IPS-15b (cell line): ENCODE measurements around the gene FAM236D.
"Not testable (repeated sequence)": the region's sequence is repeated elsewhere in the genome, so short reads cannot be mapped to it uniquely, and the experiment has no call there.

ENCODE experiments used
- H3K27me3 ChIP-seq: one replicate; pipeline ENCODE4 v1.6.1; 2013; ENCODE audit warnings: low read length; ENCODE audit not compliant: control insufficient read depth, insufficient read depth
- H3K36me3 ChIP-seq: one replicate; pipeline ENCODE4 v1.6.1; 2013; ENCODE audit warnings: low read length; ENCODE audit not compliant: control insufficient read depth, insufficient read depth
- H3K4me1 ChIP-seq: one replicate; pipeline ENCODE4 v1.6.1; 2013; ENCODE audit warnings: mild to moderate bottlenecking, low read length; ENCODE audit not compliant: control insufficient read depth, insufficient read depth
- H3K4me3 ChIP-seq: one replicate; pipeline ENCODE4 v1.5.1; 2013; ENCODE audit warnings: low read depth, low read length
- H3K9ac ChIP-seq: one replicate; pipeline ENCODE4 v1.6.1; 2013; ENCODE audit warnings: low read depth, mild to moderate bottlenecking, low read length
- H3K9me3 ChIP-seq: one replicate; pipeline ENCODE4 v1.6.1; 2013; ENCODE audit warnings: mild to moderate bottlenecking, low read length; ENCODE audit not compliant: control insufficient read depth, insufficient read depth

Gene FAM236D

DNA sequence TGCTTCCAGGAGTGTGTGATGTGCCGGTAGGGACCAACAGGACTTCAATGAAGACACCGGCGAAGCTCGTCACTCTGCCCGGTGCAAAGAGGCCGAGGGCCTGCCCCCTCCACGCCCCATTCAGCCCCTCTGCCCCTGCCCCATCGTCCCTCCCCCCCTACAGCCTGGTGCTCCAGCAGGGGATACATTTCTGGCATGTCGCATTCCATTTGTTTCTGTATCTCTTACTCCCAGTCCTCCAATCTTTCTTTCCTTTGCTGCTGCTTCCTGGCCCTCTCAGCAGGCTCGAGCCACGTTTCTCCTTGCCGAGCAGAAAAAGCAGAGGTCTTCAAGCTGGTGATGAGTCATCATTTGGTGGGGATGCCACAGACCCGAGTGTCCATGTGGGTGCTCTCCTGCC lies at the start of gene FAM236D:
Gene FAM236D, minus strand, starts transcription at position 101 of the 400 bp plus-strand sequence. Its CDS starts 100 bp downstream, at position 1.
- not testable (repeated sequence) for H3K36me3 ChIP-seq, H3K9me3 ChIP-seq, H3K9ac ChIP-seq, H3K4me3 ChIP-seq, H3K4me1 ChIP-seq, H3K27me3 ChIP-seq

DNA sequence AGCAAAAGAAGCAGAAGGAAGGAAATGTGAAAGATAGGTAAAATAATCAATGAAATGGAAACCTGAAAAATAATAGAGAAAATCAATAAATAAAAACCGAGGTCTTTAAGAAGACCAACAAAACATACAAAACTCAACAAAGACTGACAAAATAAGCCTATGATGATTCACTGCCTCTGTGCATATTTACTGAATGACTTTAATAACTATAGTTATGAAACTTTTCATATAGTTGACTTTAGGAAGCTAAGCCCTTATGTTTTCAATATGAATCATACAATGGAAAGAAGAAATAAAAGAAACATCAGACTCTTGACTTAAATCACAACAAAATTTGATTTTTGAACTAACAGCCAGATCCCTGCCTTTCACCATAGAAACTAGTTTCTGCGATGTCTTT lies 29.5 kb upstream of the FAM236D start:
- not testable (repeated sequence) for H3K9me3 ChIP-seq, H3K27me3 ChIP-seq, H3K4me3 ChIP-seq, H3K9ac ChIP-seq, H3K4me1 ChIP-seq, H3K36me3 ChIP-seq

DNA sequence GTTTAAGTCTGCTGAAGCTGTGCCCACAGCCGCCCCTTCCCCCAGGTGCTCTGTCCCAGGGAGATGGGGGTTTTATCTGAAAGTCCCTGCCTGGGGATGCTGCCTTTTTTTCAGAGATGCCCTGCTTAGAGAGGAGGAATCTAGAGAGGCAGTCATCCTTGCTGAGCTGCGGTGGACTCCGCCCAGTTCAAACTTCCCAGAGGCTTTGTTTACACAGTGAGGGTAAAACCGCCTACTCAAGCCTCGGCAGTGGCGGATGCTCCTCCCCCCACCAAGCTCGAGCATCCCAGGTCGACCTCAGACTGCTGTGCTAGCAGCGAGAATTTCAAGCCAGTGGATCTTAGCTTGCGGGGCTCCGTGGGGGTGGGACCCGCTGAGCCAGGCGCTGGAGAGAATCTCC lies 22.7 kb upstream of the FAM236D start:
- H3K9me3 ChIP-seq, H3K9ac ChIP-seq, H3K4me3 ChIP-seq, H3K36me3 ChIP-seq, H3K27me3 ChIP-seq, H3K4me1 ChIP-seq: not testable (repeated sequence)

DNA sequence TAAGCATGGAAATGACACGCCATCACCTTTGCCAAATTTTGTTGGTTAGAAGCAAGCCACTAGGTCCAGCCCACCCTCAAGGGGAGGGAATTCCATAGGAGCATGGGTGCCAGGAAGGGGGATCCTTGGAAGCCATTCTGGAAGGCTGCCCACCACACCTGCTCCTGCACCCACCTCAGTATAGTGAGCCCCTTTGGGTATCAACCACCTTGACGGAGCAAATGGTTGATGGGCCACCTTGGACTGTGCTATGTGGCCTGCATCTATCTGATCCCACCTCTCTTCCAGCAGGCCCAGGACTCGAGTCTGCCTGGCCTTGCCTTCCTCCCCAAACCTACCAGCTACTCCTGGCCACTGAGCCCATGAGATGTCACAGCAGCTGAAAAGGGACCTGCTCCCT lies 17.6 kb downstream of the FAM236D start:
- not testable (repeated sequence) for H3K36me3 ChIP-seq, H3K4me1 ChIP-seq, H3K9me3 ChIP-seq, H3K27me3 ChIP-seq, H3K4me3 ChIP-seq, H3K9ac ChIP-seq

DNA sequence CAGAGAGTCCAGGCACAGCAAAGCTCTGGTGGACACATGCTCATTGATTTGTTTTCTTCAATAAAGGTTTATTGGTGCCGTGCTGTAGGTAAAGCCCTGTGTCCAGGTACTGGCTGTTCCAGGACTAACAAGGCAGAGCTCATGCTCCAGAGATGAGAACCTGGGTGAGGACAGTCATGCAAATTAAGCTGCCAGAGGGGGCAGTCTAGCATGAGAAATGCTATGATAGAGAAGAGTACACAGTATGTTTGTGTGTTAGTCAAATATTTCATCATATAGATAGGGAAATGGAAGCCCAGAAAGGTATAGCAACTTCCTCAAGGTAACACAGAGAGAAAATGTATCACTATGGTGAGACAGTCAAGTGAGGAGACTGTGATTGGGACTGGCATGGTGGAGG lies 19.9 kb downstream of the FAM236D start:
- not testable (repeated sequence) for H3K9ac ChIP-seq, H3K4me3 ChIP-seq, H3K4me1 ChIP-seq, H3K9me3 ChIP-seq, H3K36me3 ChIP-seq, H3K27me3 ChIP-seq

DNA sequence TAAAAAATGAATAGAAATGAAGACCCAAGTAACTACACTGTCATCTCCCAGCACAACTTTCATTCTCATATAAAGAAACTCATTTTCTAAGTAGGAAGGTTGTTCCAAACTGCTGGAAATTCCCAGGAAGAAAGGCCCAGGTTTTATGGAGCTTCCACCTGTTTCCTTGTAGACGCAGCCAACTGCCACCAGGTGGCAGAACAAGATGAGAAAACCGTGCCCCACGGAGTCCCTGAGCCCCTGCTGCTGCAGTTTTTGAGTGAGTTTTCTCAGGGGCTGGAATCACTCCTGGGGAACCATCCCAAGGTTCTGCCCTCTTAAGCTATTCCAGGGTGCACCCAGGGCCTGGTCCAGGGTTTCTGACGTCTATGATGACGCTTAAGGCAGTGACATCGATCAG lies 24.0 kb downstream of the FAM236D start:
- not testable (repeated sequence) for H3K9ac ChIP-seq, H3K9me3 ChIP-seq, H3K4me1 ChIP-seq, H3K27me3 ChIP-seq, H3K36me3 ChIP-seq, H3K4me3 ChIP-seq

GRCh38 chrX:72783365-72783936 lies 24.6 kb downstream of the FAM236D start:
- H3K4me3 ChIP-seq, H3K27me3 ChIP-seq, H3K9ac ChIP-seq, H3K36me3 ChIP-seq, H3K9me3 ChIP-seq, H3K4me1 ChIP-seq: not testable (repeated sequence)

- H3K27me3 ChIP-seq, H3K9me3 ChIP-seq, H3K4me1 ChIP-seq, H3K9ac ChIP-seq, H3K36me3 ChIP-seq, H3K4me3 ChIP-seq: not testable (repeated sequence)
These were observed 25.4 kb downstream of the FAM236D start, which contains the start of gene FAM236B for GRCh38 chrX:72782560-72782959. TSS of gene FAM236B (minus strand) at chrX:72782660. CDS start at chrX:72782560, 100 bp downstream.

GRCh38 chrX:72778146-72778545 lies 29.9 kb downstream of the FAM236D start:
- H3K36me3 ChIP-seq, H3K9me3 ChIP-seq, H3K4me1 ChIP-seq, H3K27me3 ChIP-seq, H3K4me3 ChIP-seq, H3K9ac ChIP-seq: not testable (repeated sequence)

- H3K4me1 ChIP-seq, H3K27me3 ChIP-seq, H3K9ac ChIP-seq, H3K9me3 ChIP-seq, H3K4me3 ChIP-seq, H3K36me3 ChIP-seq: not testable (repeated sequence)
These were observed 30.6 kb downstream of the FAM236D start for GRCh38 chrX:72777467-72777790.

DNA sequence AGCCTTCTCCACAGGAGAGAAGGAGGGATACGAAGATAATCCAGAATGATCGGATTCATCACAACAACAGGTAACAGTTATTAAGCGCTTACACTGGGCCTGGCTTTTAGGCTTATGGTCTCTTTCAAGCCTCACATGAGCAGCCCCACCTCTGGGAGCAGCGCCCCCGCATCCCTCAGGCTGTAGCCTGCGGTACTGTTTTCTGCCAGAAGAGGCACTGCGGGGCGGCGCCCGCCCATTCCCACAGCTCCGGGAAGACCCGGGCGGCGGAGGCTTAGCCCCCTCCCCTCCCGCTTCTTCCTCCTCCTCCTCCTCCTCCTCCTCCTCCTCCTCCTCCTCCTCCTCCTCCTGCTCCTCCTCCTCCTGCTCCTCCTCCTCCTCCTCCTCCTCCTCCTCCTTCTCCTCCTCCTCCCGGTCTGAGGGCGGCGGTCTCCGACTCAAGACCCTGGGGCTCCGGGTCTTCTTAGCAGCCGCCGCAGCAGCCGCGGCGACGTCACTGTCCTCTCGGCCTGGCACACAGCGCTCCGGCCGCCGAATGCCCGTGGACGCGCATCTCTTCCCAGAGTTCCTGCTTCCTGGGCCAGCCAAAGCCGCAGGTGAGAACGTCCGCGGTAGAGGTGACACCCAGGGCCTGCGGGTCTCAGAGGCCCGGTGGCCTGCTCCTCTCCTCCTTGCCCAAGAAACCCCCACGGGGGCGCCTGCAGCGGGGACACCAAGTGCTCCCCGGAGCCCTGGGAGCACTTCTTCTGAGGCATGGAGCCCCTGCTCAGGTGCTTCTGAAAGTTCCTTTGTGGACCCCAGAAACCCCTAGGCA lies 31.1 kb downstream of the FAM236D start, which contains the start of gene DMRTC1B:
Gene DMRTC1B, plus strand, starts transcription at position 238 of the 814 bp plus-strand sequence. CDS start 68,246 bp downstream, outside the sequence.
- not testable (repeated sequence) for H3K36me3 ChIP-seq, H3K9me3 ChIP-seq, H3K4me3 ChIP-seq, H3K4me1 ChIP-seq, H3K9ac ChIP-seq, H3K27me3 ChIP-seq

GRCh38 chrX:72760454-72760853 lies 47.6 kb downstream of the FAM236D start:
- not testable (repeated sequence) for H3K9ac ChIP-seq, H3K36me3 ChIP-seq, H3K4me1 ChIP-seq, H3K9me3 ChIP-seq, H3K27me3 ChIP-seq, H3K4me3 ChIP-seq
